GM19468 (cell line): Measurements from ENCODE around the gene LAMA2.

Experiments used
- ATAC-seq: cut with Tn5 transposase; IDR thresholded peaks from one replicate; pipeline ENCODE4 v1.9.1; 2021; ENCODE audit warnings: mild to moderate bottlenecking, moderate library complexity, moderate number of reproducible peaks; ENCODE audit not compliant: unreplicated experiment; ENCODE audit errors: extremely low read depth

Gene LAMA2

DNA sequence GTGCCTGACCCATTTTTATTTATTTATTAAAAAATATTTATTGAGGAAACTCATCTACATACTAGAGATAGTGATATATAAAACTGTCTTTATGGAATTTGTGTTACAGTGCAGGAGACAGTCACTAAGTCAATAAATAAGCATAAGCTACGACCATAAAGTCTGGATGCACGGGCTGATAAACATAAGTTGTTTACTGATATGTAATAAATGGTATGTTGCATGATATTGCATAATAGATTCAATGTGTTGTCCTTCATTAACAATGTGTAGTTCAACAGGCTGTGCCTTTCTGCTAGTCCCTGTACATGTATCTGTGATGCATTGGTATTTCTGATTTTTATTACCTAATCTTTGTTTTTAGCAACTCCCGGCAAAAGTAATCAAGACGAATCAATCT, 515.8 kb downstream of the LAMA2 start:
- no peak for ATAC-seq

DNA sequence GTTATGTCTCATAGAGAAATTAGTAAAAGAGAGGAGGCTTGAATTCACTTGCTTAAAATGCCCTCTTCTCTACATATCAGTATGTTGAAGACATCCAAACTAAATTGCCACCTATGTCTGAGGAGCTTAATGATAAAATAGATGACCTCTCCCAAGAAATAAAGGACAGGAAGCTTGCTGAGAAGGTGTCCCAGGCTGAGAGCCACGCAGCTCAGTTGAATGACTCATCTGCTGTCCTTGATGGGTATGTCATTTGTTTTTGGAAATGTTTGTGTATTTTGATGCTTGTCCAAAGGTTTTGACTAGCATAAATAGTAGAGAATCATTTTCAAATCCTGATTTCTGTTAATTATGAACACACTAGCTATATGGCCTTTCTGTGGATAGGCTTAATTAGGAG, 519.3 kb downstream of the LAMA2 start:
- no peak for ATAC-seq

DNA sequence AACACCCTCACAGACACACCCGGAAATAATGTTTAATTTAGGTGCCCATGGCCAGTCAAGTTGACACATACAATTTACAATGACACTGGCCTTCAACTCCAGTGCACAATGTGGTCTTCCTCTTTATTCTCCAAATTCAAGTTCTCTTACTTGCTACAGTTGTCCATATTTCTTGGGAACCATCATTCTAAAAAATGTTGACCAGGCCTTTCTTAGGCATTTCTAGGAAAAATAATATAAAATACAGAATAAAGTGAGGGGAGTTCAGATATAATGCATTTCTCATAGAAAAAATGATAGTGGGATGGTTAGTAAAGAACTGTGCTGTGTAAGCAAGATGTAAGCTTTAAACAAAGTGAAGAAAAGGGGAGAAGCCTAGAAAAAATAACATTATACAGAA, 528.2 kb downstream of the LAMA2 start:
- no peak for ATAC-seq

DNA sequence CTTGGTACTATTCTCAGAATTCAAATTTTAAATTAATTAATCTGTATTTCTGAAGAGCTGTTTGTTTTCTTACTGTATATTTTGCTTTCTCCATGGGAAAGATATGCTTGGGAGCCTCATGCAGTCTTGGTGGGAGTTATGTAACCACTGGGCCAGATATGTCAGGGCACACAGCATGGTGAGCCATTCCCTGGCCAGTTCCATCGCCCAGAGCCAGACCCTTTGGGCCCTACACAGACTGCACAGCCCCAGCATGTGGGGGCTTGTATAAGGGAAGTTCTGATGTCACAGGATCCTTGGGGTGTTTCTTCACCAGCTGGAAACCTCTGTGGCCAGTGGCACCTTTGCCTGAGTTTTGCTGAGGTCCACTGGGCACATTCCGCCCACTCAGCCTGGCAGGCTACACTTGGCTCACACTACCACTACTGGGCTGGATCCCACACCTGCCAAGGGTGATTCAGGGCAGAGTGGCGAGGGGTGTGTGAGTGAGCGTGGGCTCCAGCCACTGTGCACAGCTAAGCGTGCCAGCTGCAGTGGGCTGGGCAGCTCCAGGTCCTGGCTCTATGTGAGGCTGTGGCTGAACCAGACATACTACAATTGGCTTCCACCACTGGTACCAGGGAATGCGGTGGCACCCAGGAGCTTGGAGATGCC, 533.5 kb downstream of the LAMA2 start:
- no peak for ATAC-seq

DNA sequence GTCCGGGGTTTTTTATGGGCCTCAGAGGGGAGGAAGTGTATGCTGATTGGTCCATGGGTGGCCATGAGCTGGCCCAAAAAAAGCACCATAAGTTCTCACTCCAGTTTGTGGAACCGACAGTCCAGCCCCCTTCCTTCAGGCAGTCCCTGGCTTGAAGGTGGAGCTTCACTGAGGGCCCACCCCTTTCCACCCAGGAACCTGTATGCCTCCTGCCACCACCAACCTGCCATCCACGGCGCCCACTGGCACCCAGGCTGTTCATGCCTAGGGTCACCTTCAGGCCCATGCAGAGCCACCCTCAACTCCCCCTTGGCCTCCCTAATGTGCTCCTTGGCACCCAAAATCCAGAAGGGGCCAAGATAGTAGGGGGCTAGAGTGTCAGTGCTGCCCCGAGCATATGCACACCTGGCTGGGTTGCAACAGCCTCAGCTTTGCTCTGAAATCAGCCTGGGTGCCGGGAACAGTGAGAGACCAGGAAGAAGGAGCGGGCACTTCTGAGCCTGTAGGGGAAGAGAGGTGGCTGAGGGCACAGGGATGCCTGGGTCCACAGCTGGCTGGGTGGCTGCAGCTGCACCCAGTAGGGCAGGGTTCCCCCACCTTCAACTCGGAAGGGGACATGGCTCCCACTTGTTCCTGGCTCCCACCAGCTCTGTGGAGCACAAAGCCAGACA, 534.6 kb downstream of the LAMA2 start:
- no peak for ATAC-seq

DNA sequence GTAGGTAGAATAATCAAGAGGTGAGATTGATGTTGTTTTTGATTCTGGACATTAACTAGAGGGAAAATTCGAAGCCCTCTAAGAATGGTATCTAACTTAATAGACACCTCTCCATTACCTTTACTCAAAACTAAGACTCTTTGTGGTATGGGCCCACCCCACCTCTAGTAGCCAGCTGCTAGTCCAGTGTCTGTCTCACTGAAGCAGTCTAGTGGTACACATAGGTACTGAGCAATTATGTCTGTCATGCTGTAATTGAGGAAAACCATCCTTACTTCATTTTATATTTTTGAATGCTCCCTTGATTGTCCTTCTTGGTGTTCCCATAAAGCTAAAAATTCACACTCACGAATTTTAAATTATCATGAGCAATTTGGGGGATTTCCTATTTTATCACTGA, 536.4 kb downstream of the LAMA2 start:
- ATAC-seq: no peak

DNA sequence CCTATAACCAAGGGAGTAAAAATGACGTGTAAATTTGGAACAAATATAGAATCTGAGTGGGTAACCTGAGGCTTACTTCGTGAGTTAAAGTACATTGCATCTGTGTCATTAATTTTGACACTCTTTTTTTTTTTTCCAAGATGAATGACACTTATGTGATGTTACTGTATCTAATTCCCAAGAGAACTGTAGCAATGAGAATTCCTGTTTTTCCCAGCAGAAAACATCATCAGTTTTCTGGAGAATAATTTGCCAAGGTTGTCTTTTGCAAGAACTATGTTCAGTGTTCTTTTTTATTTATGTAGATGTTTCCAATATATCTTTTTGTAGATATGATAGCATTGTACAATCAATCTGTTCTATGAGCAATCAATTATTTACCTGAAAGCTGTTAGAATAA, 543.4 kb downstream of the LAMA2 start:
- ATAC-seq: no peak

DNA sequence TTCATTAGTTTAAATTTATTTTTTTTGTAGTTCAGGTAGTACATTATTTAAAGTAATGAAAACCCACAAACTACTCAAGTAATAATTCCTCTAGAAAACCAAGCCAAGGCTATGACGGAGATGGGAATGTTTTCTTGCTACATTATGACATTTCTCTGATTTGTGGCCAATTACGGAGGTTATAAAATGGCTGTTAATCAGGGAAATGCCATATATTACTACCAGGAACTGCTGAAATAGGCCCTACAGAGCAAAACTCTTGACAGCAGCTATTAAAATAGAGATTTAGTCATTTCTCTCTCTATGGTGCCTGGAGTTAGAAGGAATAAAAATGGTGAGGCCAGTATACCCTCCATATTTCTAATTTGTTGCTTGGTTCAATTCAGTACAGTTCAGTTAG, 547.0 kb downstream of the LAMA2 start:
- no peak for ATAC-seq

DNA sequence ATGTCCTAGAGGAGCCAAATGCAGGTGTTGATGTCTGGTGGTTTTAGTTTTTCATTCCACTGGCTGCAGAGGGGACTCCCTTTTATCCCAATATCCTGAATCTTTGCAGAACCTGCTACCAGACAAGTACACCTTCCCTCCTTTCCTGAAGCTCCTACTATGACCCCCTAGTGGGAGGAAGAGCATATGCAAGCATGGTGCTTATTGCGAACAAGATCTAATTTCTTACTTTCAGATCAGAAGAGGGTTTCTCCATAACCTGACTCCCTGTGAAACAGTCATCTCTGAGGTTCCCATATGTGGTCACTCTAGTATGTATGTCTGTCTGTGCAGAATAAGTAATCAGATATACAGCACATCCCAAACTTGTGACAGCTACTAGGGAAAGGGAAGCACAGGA, 549.8 kb downstream of the LAMA2 start:
- no peak for ATAC-seq

DNA sequence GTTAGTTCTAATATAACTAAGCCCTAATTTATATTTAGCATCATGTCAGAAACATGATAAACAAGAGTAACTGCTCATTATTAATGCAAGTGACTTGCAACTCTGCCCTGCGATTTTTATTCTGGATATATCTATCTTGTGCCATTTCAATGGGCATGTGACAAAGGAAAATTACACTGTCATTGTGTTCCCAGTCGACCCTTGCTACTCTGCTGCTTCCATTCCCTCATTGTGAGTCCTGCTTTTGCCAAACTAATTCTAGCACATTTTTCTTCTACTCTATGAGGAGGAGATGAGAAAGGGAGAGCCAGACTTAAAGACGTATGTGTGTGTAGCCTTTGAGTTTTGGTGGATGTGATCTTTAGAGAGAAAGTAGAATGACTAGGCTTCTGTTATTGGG, 551.2 kb downstream of the LAMA2 start:
- ATAC-seq: no peak

DNA sequence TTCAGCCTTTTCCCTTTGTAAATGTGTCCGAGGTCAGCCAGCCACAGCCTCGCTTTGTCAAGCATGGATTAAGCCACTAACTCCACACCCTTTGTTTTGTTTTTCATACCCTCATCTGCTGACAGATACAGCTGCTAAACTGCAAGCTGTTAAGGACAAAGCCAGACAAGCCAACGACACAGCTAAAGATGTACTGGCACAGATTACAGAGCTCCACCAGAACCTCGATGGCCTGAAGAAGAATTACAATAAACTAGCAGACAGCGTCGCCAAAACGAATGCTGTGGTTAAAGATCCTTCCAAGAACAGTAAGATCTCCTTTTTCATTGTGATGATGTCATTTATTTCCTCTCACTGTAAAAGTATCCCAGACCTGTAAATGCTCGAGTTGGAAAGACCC, 557.8 kb downstream of the LAMA2 start:
- no peak for ATAC-seq

DNA sequence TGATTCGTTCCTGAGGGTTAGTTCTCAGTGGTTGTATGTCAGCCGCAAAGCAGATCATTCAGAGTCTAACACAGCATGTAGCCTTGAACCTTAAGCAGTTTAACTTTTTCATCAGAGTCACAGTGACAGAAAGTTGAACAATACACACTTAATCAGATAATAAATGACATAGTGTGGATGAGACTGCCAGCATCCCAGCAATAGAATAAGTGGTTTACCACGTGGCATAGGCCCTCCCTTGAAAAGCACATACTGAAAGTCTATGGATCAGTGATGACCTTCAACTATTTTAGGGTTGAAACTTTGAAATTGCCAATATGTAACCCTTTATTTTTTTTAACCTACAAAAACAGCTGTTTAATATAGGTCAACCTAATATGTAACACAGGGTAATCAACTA, 561.7 kb downstream of the LAMA2 start:
- ATAC-seq: no peak

DNA sequence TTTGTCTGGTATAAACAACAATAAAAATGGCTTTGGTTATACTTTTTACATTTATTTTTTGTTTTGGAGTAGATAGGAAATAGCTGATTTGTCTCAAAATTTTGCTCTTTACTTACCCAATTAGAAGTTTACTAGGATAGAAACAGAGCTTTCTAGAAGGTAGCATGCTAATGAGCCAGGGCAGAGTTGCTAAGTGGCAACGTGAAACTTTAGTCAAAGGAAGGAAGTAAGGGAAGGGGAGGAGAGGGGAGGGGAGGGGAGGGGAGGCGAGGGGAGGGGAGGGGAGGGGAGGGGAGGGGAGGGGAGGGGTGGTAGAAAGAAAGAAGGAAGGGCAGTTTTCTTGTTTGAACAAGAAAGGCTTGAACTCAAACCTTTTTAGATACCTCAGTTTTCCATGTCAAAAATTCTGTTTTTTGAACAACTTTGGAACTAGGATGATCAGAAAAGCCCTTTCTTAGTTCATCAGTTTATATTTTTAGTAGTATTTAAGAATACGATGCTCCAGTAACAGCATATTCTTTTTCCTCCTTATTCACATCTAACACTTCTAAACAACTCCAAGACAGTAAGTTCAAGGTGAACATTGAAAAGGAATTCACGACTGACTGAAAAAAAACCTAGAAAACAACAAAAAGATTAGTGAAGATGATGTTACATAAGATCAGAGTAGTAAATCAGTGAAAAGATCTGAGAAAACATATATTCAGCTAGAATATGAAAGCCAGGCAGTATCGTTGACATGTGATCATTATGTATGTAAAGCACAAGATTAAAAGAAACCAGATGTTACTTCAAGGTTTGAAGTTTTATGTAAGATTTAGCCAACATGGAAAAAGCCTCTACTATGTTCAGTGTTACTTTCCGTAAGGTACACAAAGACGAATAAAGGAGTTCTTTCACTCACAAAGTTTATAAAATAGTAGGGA, 563.6 kb downstream of the LAMA2 start:
- no peak for ATAC-seq

DNA sequence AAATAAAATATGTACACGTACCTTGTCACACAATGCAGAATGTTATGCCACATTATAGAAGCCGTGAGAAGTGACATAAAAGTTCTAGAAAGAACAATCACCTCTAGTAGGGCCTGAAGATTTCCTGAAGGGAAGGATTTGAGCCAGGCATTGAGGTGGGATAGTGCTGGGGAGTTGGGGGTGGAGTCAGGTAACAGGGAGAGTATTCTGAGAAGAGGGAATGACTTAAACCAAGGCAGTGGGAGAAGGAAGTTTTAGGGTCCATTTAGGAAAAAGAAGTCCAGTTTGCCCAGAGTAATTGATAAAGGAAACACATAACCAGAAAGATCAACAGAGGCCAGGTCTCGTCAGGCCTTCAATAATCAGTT, 564.2 kb downstream of the LAMA2 start:
- ATAC-seq: no peak

DNA sequence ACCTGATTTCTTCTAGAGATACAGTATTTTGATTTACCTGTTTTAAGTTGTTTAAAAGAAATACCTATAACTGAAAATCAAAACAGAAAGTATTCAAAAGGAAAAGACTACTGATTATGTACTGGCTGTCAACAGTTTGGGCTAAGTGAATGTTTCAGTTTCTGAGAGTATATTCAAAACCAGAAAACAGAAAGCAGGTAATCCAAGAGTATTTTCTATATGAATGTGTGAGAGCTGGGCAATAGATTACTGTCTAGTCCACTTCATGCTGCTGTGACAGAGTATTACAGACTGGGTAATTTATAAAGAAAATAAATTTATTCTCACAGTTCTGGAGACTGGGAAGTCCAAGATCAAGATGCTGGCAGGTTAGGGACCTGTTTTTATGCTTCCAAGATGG, 566.0 kb downstream of the LAMA2 start:
- ATAC-seq: peak; percentile 94

DNA sequence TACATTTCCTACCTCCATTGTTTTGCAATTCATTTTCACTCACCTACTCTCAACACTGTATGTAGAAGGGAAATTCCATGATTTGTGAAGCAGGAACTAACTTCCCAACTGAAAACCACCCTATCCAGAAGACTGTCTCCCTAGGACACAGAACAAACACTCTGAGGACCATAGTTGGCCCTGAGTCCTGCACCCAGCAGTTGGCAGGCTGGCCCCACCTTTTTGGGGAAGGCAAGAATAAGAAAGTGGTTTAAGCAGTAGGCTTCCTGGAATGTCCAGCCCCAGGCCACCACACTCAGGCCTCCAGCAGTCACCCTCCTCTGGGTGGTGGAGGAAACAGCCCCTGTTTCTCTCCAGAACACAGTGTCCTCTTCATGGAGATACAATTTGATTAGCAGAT, 568.2 kb downstream of the LAMA2 start:
- no peak for ATAC-seq

DNA sequence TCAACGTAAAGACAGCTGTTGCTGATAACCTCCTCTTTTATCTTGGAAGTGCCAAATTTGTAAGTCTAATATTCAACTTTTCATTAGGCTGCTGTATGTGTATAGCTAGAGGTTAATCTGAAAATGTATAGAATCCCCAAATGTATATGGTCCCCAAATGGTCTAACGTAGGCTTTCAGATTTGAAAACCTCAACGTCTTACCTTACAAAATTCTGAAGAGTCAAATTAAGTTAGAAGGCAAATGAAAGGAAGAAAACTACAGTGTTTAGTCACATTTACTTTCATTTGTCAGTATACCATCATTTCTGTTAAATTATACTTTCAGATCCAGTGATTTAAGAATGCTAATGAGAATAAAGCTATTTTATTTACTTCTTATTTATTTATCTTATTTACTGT, 570.1 kb downstream of the LAMA2 start:
- ATAC-seq: no peak

DNA sequence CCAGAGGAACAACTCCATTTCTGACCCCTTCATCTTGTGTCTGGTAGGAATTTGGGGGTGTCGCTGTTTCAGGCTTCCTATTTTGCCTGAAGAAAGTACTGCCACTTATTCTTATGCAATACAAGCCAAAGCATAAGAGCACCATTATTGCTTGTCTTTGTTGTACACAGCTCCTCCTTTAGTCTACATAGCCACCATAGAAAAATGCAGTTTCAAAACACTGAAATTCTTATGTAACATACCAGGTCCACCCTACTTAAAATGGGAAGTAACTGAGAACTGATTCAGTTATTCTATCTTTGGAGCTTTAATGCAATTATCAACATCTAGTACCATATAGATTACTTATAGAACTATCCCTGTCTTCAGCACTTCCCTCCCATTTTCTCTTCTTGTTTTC, 571.5 kb downstream of the LAMA2 start:
- no peak for ATAC-seq

DNA sequence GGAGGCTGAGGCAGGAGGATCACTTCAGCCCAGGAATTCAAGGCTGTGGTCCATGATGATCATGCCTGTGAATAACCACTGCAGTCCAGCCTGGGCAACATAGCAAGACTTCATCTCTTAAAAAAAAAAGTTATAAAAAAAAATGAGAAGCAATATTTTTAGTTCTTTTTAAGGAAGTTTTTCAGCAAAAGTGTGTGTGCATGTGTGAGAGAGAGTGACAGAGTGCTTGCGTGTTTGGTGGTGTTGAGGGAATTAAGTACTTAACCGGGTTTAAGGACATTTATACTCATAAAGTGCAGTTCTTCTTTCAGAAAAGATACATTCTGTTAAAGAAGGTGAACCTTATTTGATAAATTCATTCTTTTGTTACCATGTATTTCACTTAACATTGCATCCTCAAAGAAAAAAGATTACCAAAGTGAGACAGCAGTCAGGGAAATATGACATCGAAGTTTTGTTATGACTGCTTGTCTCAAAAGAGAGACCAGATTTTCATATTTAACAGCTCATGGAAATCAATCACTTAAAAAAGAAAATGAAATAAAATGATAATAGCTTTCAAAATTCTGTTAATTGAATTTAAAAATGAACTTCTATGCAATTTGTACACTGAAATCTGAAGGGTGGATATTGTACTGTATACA, 572.3 kb downstream of the LAMA2 start:
- ATAC-seq: no peak

DNA sequence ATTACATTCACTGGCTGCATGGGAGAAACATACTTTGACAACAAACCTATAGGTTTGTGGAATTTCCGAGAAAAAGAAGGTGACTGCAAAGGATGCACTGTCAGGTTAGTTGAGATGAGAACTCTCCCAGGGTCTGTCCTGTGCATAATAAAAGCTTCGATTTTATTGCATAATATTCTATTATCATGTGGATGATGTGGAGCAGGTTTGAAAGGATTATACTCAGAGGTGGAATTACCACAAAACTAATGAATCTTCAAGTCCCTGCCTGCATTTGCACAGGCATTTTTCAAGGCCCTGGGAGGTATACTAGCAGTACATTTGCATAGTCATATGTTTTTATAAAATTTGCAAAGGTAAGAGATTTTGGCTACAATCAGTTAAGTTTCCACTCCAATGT, 577.3 kb downstream of the LAMA2 start:
- ATAC-seq: no peak
